K562 (cell line): Measurements from ENCODE around the gene C4A. TPM values are rescaled to one million over a fixed set of nuclear protein-coding genes. Genes with fewer than 3 reads are reported as not detected.

ENCODE experiments used
- CBX1 ChIP-seq: sonication (generic); IDR thresholded peaks from 2 replicates; pipeline ENCODE4 v1.6.1; 2016; ENCODE audit warnings: antibody characterized with exemption, low read depth, mild to moderate bottlenecking
- DACH1 ChIP-seq: fragments of 450-650 bp; IDR thresholded peaks from 2 replicates; pipeline ENCODE4 v1.6.1; 2018; ENCODE audit not compliant: partially characterized antibody
- HDAC6 ChIP-seq: IDR thresholded peaks from 2 replicates; pipeline ENCODE4 v1.6.1; 2012; ENCODE audit warnings: low read depth, mild to moderate bottlenecking, control low read depth, inconsistent platforms, low read length, moderate library complexity
- STAT5B ChIP-seq: fragments of 250-450 bp; sonication (Bioruptor Pico); IDR thresholded peaks from 2 replicates; pipeline ENCODE4 v1.8.0; 2021; ENCODE audit warnings: mild to moderate bottlenecking, inconsistent platforms
- ZNF445 ChIP-seq: fragments of 250-450 bp; sonication (Bioruptor Pico); IDR thresholded peaks from 2 replicates; pipeline ENCODE4 v1.4.0; 2020; ENCODE audit warnings: low read depth, mild to moderate bottlenecking, moderate library complexity
- ZNF696 ChIP-seq: fragments of 250-450 bp; sonication (Bioruptor Pico); conservative IDR thresholded peaks from 2 replicates; pipeline ENCODE4 v1.4.0; 2020; ENCODE audit warnings: mild to moderate bottlenecking, moderate library complexity
- polyA plus RNA-seq, 8 experiments: library from polyadenylated mRNA; depleted of rRNA in 4 of 8; stranded (reverse) in 5 of 8; unstranded in 3 of 8; fragments of >200 nt; fragmentation: Nextera tagmentation in 2 of 8; fragmentation: Illumina TruSeq in 1 of 8; extraction: Ambion mirVana in 2 of 8; extraction: Trizol in 1 of 8; gene quantifications; 2 replicates each; pipeline versions ENCODE4 v1.2.1 to v1.2.3, GENCODE V29; 2011 to 2014; ENCODE audit warnings: inconsistent platforms in 1 of 8, missing spikeins in 1 of 8
- total RNA-seq, 7 experiments: library from RNA; depleted of rRNA in 6 of 7; stranded (reverse); fragments of >200 nt in 6 of 7; fragmentation: Illumina TruSeq in 2 of 7; extraction: Trizol in 2 of 7; gene quantifications; 2 replicates each; pipeline versions ENCODE4 v1.2.1 to v1.2.3, GENCODE V29; 2011 to 2021; ENCODE audit warnings: low replicate concordance in 1 of 7
- TF ChIP-seq, protein P1 (sequence below), 2 experiments: fragments of 450-650 bp in 1 of 2; sonication (generic) in 1 of 2; formaldehyde crosslinking in 1 of 2; IDR thresholded peaks in 1 of 2; conservative IDR thresholded peaks in 1 of 2; 2 replicates each; pipeline versions ENCODE4 v1.6.1 to v1.8.1; 2016 to 2023; ENCODE audit warnings: mild to moderate bottlenecking in 2 of 2, moderate library complexity in 2 of 2, inconsistent platforms in 1 of 2, missing genetic modification reagents in 1 of 2
- TF ChIP-seq, protein P2 (sequence below): sonication (generic); formaldehyde crosslinking; IDR thresholded peaks from 2 replicates; pipeline ENCODE4 v1.8.1; 2022; ENCODE audit warnings: missing genetic modification reagents
- TF ChIP-seq, protein P3 (sequence below): fragments of 250-450 bp; sonication (Bioruptor Pico); IDR thresholded peaks from 2 replicates; pipeline ENCODE4 v1.5.0; 2020; ENCODE audit warnings: mild to moderate bottlenecking
- TF ChIP-seq, protein P4 (sequence below): fragments of 250-450 bp; sonication (Bioruptor Pico); IDR thresholded peaks from 2 replicates; pipeline ENCODE4 v1.9.0; 2021; ENCODE audit warnings: mild to moderate bottlenecking, inconsistent platforms
- TF ChIP-seq, protein P5 (sequence below): fragments of 450-650 bp; formaldehyde crosslinking; IDR thresholded peaks from 2 replicates; pipeline ENCODE4 v1.4.0; 2020; ENCODE audit warnings: mild to moderate bottlenecking, moderate library complexity
- TF ChIP-seq, protein P6 (sequence below): sonication (generic); formaldehyde crosslinking; IDR thresholded peaks from 2 replicates; pipeline ENCODE4 v1.8.0; 2022; ENCODE audit warnings: mild to moderate bottlenecking, missing genetic modification reagents, borderline replicate concordance
- TF ChIP-seq, protein P7 (sequence below): fragments of 250-450 bp; sonication (Bioruptor Pico); IDR thresholded peaks from 2 replicates; pipeline ENCODE4 v1.8.0; 2021; ENCODE audit warnings: mild to moderate bottlenecking, moderate library complexity

The C4A gene
- total and polyA plus RNA-seq, 9 of the 15 experiments (the other 6 are each of a cell fraction or from before 2014, with no cell fraction given), result 0.27 to 7.6 (median 5.0) TPM

DNA sequence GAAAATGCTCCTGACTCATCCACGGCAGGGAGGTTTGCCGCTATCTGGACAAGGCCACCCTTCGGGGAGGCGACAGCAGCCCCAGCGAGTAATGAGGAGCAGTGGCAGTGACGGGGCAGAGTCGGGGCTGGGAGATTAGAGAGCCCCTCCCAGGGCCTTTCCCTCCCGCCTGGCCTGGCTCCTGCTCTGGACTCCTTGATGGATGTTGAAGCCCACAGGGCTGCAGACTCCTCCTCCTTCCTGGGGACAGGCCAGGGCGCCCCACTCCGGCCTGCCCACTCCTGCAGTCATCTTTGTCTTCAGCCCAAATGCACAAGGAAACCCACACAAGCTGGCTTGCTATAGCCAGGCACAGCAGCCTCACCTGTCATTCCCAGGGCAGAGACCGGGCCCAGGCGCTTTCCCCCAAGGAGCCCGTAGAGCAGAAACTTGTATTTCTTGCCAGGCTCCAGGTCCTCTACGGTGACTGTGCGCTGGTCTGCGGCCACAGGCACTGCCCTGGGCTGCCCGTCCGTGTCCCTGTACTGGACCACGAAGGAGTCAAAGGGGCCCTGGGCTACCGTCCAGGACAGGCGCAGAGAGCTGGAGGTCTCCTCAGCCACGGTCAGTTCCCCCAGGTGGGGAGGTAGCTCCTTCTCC is 64.1 kb downstream of the C4A start (continued):
- TF ChIP-seq, protein P1, sequence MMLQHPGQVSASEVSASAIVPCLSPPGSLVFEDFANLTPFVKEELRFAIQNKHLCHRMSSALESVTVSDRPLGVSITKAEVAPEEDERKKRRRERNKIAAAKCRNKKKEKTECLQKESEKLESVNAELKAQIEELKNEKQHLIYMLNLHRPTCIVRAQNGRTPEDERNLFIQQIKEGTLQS (IDR thresholded peaks at IDR 0.05), result no peak
- TF ChIP-seq, protein P1 (CRISPR knock-in tag; conservative IDR thresholded peaks at IDR 0.05), result no peak
- TF ChIP-seq ZNF445 (CRISPR knock-in tag), result no peak
- no peak for TF ChIP-seq ZNF696
- TF ChIP-seq, protein P2, sequence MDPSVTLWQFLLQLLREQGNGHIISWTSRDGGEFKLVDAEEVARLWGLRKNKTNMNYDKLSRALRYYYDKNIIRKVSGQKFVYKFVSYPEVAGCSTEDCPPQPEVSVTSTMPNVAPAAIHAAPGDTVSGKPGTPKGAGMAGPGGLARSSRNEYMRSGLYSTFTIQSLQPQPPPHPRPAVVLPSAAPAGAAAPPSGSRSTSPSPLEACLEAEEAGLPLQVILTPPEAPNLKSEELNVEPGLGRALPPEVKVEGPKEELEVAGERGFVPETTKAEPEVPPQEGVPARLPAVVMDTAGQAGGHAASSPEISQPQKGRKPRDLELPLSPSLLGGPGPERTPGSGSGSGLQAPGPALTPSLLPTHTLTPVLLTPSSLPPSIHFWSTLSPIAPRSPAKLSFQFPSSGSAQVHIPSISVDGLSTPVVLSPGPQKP, result no peak
- TF ChIP-seq, protein P3, sequence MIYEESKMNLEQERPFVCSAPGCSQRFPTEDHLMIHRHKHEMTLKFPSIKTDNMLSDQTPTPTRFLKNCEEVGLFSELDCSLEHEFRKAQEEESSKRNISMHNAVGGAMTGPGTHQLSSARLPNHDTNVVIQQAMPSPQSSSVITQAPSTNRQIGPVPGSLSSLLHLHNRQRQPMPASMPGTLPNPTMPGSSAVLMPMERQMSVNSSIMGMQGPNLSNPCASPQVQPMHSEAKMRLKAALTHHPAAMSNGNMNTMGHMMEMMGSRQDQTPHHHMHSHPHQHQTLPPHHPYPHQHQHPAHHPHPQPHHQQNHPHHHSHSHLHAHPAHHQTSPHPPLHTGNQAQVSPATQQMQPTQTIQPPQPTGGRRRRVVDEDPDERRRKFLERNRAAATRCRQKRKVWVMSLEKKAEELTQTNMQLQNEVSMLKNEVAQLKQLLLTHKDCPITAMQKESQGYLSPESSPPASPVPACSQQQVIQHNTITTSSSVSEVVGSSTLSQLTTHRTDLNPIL (CRISPR knock-in tag), result no peak
- TF ChIP-seq, protein P4, sequence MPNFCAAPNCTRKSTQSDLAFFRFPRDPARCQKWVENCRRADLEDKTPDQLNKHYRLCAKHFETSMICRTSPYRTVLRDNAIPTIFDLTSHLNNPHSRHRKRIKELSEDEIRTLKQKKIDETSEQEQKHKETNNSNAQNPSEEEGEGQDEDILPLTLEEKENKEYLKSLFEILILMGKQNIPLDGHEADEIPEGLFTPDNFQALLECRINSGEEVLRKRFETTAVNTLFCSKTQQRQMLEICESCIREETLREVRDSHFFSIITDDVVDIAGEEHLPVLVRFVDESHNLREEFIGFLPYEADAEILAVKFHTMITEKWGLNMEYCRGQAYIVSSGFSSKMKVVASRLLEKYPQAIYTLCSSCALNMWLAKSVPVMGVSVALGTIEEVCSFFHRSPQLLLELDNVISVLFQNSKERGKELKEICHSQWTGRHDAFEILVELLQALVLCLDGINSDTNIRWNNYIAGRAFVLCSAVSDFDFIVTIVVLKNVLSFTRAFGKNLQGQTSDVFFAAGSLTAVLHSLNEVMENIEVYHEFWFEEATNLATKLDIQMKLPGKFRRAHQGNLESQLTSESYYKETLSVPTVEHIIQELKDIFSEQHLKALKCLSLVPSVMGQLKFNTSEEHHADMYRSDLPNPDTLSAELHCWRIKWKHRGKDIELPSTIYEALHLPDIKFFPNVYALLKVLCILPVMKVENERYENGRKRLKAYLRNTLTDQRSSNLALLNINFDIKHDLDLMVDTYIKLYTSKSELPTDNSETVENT (CRISPR knock-in tag), result no peak; the same call in 1 of the 2 replicates
- TF ChIP-seq DACH1, result no peak
- TF ChIP-seq, protein P5, sequence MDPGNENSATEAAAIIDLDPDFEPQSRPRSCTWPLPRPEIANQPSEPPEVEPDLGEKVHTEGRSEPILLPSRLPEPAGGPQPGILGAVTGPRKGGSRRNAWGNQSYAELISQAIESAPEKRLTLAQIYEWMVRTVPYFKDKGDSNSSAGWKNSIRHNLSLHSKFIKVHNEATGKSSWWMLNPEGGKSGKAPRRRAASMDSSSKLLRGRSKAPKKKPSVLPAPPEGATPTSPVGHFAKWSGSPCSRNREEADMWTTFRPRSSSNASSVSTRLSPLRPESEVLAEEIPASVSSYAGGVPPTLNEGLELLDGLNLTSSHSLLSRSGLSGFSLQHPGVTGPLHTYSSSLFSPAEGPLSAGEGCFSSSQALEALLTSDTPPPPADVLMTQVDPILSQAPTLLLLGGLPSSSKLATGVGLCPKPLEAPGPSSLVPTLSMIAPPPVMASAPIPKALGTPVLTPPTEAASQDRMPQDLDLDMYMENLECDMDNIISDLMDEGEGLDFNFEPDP, result peak; percentile 26; the same call in 1 of the 2 replicates
- TF ChIP-seq, protein P6, sequence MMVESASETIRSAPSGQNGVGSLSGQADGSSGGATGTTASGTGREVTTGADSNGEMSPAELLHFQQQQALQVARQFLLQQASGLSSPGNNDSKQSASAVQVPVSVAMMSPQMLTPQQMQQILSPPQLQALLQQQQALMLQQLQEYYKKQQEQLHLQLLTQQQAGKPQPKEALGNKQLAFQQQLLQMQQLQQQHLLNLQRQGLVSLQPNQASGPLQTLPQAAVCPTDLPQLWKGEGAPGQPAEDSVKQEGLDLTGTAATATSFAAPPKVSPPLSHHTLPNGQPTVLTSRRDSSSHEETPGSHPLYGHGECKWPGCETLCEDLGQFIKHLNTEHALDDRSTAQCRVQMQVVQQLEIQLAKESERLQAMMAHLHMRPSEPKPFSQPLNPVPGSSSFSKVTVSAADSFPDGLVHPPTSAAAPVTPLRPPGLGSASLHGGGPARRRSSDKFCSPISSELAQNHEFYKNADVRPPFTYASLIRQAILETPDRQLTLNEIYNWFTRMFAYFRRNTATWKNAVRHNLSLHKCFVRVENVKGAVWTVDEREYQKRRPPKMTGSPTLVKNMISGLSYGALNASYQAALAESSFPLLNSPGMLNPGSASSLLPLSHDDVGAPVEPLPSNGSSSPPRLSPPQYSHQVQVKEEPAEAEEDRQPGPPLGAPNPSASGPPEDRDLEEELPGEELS, result 0 out of 2 replicates have a peak, but pooled peaks have one; percentile 30
- TF ChIP-seq CBX1, result no peak
- no peak for TF ChIP-seq STAT5B (CRISPR knock-in tag)
- TF ChIP-seq, protein P7, sequence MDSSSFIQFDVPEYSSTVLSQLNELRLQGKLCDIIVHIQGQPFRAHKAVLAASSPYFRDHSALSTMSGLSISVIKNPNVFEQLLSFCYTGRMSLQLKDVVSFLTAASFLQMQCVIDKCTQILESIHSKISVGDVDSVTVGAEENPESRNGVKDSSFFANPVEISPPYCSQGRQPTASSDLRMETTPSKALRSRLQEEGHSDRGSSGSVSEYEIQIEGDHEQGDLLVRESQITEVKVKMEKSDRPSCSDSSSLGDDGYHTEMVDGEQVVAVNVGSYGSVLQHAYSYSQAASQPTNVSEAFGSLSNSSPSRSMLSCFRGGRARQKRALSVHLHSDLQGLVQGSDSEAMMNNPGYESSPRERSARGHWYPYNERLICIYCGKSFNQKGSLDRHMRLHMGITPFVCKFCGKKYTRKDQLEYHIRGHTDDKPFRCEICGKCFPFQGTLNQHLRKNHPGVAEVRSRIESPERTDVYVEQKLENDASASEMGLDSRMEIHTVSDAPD (CRISPR knock-in tag), result no peak
- TF ChIP-seq HDAC6, result no peak
